Sigmoid colon (tissue), 7 donors: Measurements from ENCODE around the gene HDHD3. TPM values are rescaled to one million over a fixed set of nuclear protein-coding genes. Genes with fewer than 3 reads are reported as not detected.

Source experiments
- DNase-seq: peaks from one replicate; pipeline ENCODE4 v3.0.0-alpha.2; 2019
- H3K27ac ChIP-seq, 4 donors: fragments of 200-600 bp; sonication (generic); one replicate each; pipeline ENCODE4 v1.5.1; 2016 to 2019; ENCODE audit warnings: mild to moderate bottlenecking in 1 of 4
- H3K27me3 ChIP-seq, 3 donors: fragments of 200-600 bp; sonication (generic); one replicate each; pipeline ENCODE4 v1.5.1; 2019; ENCODE audit warnings: mild to moderate bottlenecking in 1 of 3
- H3K36me3 ChIP-seq, 4 donors: fragments of 200-600 bp; sonication (generic); one replicate each; pipeline ENCODE4 v1.5.1; 2016 to 2019
- H3K4me1 ChIP-seq, 4 donors: fragments of 200-600 bp; sonication (generic); one replicate each; pipeline ENCODE4 v1.5.1; 2017 to 2019
- H3K4me3 ChIP-seq, 4 donors: fragments of 200-600 bp; sonication (generic); one replicate each; pipeline ENCODE4 v1.5.1; 2017 to 2019; ENCODE audit warnings: mild to moderate bottlenecking in 2 of 4, moderate library complexity in 1 of 4
- H3K9me3 ChIP-seq, 4 donors: fragments of 200-600 bp in 3 of 4; sonication (generic) in 3 of 4; one replicate each; pipeline versions ENCODE4 v1.5.1 to v1.6.1; 2013 to 2019
- EP300 ChIP-seq, 4 donors: sonication (generic); formaldehyde crosslinking; IDR thresholded peaks; one replicate each; pipeline ENCODE4 v1.6.1; 2017; ENCODE audit warnings: antibody characterized with exemption in 4 of 4
- POLR2A ChIP-seq, 2 donors: fragments of 450-650 bp; IDR thresholded peaks; one replicate each; pipeline ENCODE4 v1.6.1; 2016; ENCODE audit warnings: antibody characterized with exemption in 2 of 2, mild to moderate bottlenecking in 2 of 2, moderate library complexity in 2 of 2
- POLR2AphosphoS5 ChIP-seq, 4 donors: sonication (generic); formaldehyde crosslinking; IDR thresholded peaks; one replicate each; pipeline ENCODE4 v1.6.1; 2017; ENCODE audit warnings: antibody characterized with exemption in 4 of 4
- WGBS, 2 donors: extraction: QIAGEN DNeasy Blood & Tissue Kit; methylation state at CpG; one replicate each; pipeline ENCODE4 v1.1.7; 2013; 5-methylcytosine and 5-hydroxymethylcytosine counted together
- intact Hi-C: fragments of 100-400 bp; cut with DNase I; formaldehyde crosslinking; loops from one replicate; pipeline ENCODE4 v1.15.1; 2023
- polyA plus RNA-seq, 3 donors: library from polyadenylated mRNA; stranded (reverse); fragments of 200-250 nt; gene quantifications; one replicate each; pipeline ENCODE4 v1.2.3, GENCODE V29; 2013
- total RNA-seq, 4 donors: library from RNA; depleted of rRNA; stranded (reverse); fragments of >200 nt; gene quantifications; one replicate each; pipeline ENCODE4 v1.1.0, GENCODE V29; 2016
- TF ChIP-seq, protein P1 (sequence below), 4 experiments: fragments of 450-650 bp in 3 of 4; fragments of 200-600 bp in 1 of 4; IDR thresholded peaks; one replicate each; pipeline ENCODE4 v1.5.1; 2016 to 2019; ENCODE audit warnings: antibody characterized with exemption in 4 of 4, mild to moderate bottlenecking in 3 of 4, moderate library complexity in 2 of 4
- donor health status: healthy with polysubstance abuse.
- donor health status: Bipolar disorder and iron deficiency.
- donor health status: healthy.

Gene HDHD3
- total and polyA plus RNA-seq, 7 donors, result 16.4 to 158 (median 34.6) TPM

DNA sequence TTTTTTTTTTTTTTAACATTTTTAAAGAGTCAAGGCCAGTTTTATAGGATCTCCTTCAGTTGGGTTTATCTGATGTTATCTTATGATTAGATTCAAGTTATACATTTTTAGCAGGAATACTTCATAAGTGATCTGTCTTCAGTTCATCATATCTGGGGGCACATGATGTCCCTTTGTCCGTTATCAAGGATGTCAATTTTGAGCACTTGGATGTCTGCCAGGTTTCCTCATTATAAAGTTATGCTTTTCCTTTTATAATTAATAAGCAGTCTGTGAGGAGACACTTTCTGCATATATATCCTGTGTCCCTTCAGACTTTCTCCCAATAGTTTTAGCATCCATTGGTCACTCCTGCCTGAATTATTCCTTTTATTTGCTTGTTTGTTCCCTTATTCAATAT lies 11.8 kb downstream of the HDHD3 start:
- no peak overlapping the region for H3K27ac ChIP-seq
- intact Hi-C loops, result no loop called here

DNA sequence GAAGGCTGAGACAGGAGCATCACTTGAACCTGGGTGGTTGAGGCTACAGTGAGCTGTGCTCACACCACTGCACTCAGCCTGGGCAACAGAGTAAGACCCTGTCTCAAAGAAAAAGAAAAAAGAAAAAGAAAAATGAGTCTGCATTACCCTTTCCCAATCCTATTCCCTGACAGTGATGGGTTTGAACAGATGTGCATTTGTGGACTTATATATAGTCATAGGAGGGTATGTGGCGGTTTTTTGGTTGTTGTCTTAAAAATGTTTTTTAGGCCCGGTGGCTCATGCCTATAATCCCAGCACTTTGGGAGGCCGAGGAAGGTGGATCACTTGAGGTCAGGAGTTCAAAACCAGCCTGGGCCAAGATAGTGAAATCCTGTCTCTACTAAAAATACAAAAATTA lies 13.4 kb downstream of the HDHD3 start:
- H3K9me3 ChIP-seq, result no peaks in the 10 kb centered on the region
- no peak for DNase-seq
- intact Hi-C loops, result no loop called here
- no peaks in the 10 kb centered on the region for H3K27me3 ChIP-seq
- TF ChIP-seq, protein P1, sequence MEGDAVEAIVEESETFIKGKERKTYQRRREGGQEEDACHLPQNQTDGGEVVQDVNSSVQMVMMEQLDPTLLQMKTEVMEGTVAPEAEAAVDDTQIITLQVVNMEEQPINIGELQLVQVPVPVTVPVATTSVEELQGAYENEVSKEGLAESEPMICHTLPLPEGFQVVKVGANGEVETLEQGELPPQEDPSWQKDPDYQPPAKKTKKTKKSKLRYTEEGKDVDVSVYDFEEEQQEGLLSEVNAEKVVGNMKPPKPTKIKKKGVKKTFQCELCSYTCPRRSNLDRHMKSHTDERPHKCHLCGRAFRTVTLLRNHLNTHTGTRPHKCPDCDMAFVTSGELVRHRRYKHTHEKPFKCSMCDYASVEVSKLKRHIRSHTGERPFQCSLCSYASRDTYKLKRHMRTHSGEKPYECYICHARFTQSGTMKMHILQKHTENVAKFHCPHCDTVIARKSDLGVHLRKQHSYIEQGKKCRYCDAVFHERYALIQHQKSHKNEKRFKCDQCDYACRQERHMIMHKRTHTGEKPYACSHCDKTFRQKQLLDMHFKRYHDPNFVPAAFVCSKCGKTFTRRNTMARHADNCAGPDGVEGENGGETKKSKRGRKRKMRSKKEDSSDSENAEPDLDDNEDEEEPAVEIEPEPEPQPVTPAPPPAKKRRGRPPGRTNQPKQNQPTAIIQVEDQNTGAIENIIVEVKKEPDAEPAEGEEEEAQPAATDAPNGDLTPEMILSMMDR (IDR thresholded peaks at IDR 0.05), result no peak
- TF ChIP-seq POLR2AphosphoS5 (IDR thresholded peaks at IDR 0.05), result no peak
- H3K4me3 ChIP-seq, result no peak overlapping the region
- no peaks in the 10 kb centered on the region for H3K4me1 ChIP-seq
- no peak overlapping the region for H3K27ac ChIP-seq
- no peaks in the 10 kb centered on the region for H3K36me3 ChIP-seq
- 79 to 80% methylated on average over 3 of the region's 3 CpGs for WGBS, 2 donors

More for the DNA sequence above, 11.8 kb downstream of the HDHD3 start:
- TF ChIP-seq POLR2A (IDR thresholded peaks at IDR 0.05) (no peak), POLR2AphosphoS5 (IDR thresholded peaks at IDR 0.05) (no peak)
- DNase-seq, result no peak
- Histone ChIP-seq H3K4me3 (no peak overlapping the region), H3K36me3 (no peaks in the 10 kb centered on the region), H3K9me3 (no peaks in the 10 kb centered on the region), H3K4me1 (no peaks in the 10 kb centered on the region), H3K27me3 (no peaks in the 10 kb centered on the region)
- WGBS, 2 donors, result 78 to 92% methylated on average over 1 of the region's 1 CpG

DNA sequence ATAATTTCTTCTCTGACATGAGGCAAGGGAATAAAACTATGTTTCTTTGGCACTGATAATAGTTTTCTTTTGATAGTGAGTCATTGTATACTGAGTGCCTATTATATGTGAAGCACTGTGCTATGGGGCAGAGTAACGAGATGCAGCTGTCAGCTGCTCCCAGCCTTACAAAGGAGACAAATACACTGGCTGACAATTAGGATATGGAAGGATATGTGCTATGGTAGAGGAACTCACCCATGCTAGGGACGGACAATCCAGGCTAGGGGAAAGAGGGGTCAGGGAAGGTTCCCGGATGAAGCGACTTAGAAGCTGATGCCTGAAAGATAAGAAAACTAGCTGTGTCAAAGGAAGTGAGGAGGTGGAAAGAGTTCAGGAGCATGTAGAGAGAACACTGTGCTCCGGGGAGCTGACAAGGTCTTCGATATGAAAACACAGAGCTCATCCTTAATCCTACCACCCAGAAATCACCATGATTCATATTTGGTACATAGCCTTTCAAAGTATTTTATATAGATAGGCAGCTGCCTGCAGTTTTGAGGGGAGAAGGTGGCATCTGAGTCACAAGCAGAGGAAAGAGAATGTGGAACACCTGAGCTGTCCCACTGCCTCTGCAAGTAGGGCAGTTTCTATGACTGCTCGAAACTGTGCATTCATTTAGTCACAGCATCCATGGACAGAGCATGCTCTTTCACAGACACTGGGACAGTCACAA lies 15.3 kb downstream of the HDHD3 start:
- Histone ChIP-seq H3K9me3 (no peaks in the 10 kb centered on the region), H3K4me3 (no peak overlapping the region), H3K36me3 (no peaks in the 10 kb centered on the region), H3K27ac (no peak overlapping the region), H3K4me1 (no peaks in the 10 kb centered on the region), H3K27me3 (no peaks in the 10 kb centered on the region)
- DNase-seq, result no peak
- 73 to 80% methylated on average over 7 of the region's 7 CpGs for WGBS, 2 donors
- intact Hi-C loops, result no loop called here
- TF ChIP-seq POLR2AphosphoS5 (IDR thresholded peaks at IDR 0.05) (no peak), EP300 (IDR thresholded peaks at IDR 0.05) (no peak), POLR2A (IDR thresholded peaks at IDR 0.05) (no peak)
- TF ChIP-seq, protein P1 (IDR thresholded peaks at IDR 0.05), result no peak

DNA sequence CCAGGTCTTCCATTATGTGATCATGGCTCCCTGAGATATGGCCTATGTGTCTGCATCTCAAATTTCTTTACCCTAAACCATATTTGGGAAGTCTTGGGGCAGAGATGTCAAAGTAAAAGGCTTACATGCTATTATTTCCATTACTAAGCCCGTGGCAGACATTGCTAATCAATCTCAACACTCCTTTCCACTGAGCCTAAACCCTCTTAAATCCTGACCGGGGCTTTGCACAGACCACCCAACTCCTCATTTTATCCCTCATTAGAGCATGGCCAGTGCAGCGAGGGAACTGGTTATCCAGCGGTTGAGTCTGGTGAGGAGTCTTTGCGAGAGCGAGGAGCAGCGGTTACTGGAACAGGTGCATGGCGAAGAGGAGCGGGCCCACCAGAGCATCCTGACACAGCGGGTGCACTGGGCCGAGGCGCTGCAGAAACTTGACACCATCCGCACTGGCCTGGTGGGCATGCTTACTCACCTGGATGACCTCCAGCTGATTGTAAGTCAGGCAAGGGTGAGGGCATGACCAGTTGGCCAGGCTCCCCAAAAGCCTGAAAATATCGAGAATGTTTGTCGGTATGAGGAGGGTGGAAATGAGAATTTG lies 16.4 kb downstream of the HDHD3 start:
- intact Hi-C loops, result no loop called here
- no peak for DNase-seq
- Histone ChIP-seq H3K36me3 (no peaks in the 10 kb centered on the region), H3K27me3 (no peaks in the 10 kb centered on the region), H3K4me1 (no peaks in the 10 kb centered on the region), H3K27ac (no peak overlapping the region), H3K9me3 (no peaks in the 10 kb centered on the region), H3K4me3 (no peak overlapping the region)
- whole genome bisulfite sequencing, 2 donors, result 93% methylated on average over 15 of the region's 15 CpGs
- no peak for TF ChIP-seq POLR2A (IDR thresholded peaks at IDR 0.05)
- TF ChIP-seq POLR2AphosphoS5 (IDR thresholded peaks at IDR 0.05), result no peak
- TF ChIP-seq, protein P1 (IDR thresholded peaks at IDR 0.05), result no peak
- TF ChIP-seq EP300 (IDR thresholded peaks at IDR 0.05), result no peak

DNA sequence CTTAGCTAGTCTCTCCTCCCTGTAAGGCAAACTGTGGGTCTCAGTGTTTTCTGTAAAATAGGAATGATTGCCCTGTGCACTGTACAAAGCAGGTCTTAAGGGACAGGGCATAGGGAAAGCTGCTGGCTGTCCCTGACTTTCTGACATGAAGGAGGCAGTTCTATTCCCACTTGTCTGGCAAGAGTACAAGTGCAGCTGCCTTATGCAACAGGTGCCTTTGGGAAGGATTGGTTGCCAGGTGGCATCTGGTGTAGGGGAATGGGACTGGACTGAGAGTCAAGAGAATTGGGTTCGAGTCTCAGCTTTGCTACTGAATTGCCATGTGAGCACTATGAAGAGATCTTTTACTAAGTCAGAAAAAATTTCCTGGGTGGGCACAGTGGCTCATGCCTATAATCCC lies 17.4 kb downstream of the HDHD3 start:
- DNase-seq, result no peak
- 85 to 96% methylated on average over 1 of the region's 1 CpG for WGBS, 2 donors
- no peaks in the 10 kb centered on the region for H3K36me3 ChIP-seq
- no peaks in the 10 kb centered on the region for H3K9me3 ChIP-seq
- no peaks in the 10 kb centered on the region for H3K4me1 ChIP-seq
- no peaks in the 10 kb centered on the region for H3K27me3 ChIP-seq
- TF ChIP-seq POLR2AphosphoS5 (IDR thresholded peaks at IDR 0.05) (no peak), EP300 (IDR thresholded peaks at IDR 0.05) (no peak), POLR2A (IDR thresholded peaks at IDR 0.05) (no peak)
- TF ChIP-seq, protein P1 (IDR thresholded peaks at IDR 0.05), result no peak
- intact Hi-C loops, result no loop called here
- H3K4me3 ChIP-seq, result no peak overlapping the region
- no peak overlapping the region for H3K27ac ChIP-seq
